GM12878 (cell line): ENCODE measurements around the gene QSOX2. TPM values are rescaled to one million over a fixed set of nuclear protein-coding genes. Genes with fewer than 3 reads are reported as not detected.

ENCODE experiments used
- ATAC-seq: fragments of 200-7000 bp; cut with Tn5 transposase; 3 replicates; pipeline ENCODE4 v1.9.1; 2020; ENCODE audit warnings: mild to moderate bottlenecking, moderate library complexity
- BruUV-seq: library from RNA; stranded (reverse); fragments of 400-500 nt; replicated peaks from 2 replicates; lab custom pipeline; 2021; lab: Mats Ljungman, UMichigan
- CTCF ChIA-PET: fragments of 300-600 bp; sonication (Branson Sonifier 250); formaldehyde crosslinking; extraction: SDS; loops from one replicate; lab custom pipeline; 2021; ENCODE audit warnings: inconsistent platforms; lab: Yijun Ruan, JAX
- POLR2A ChIA-PET: fragments of 350-600 bp; formaldehyde crosslinking; extraction: SDS; loops from one replicate; lab custom pipeline; 2021; ENCODE audit warnings: inconsistent platforms; lab: Charles Lee
- RAD21 ChIA-PET: fragments of 300-600 bp; sonication (Branson Sonifier 250); formaldehyde crosslinking; loops from one replicate; lab custom pipeline; 2023; ENCODE audit warnings: antibody characterized with exemption; ENCODE audit not compliant: unreplicated experiment; lab: Charles Lee
- SMC1A ChIA-PET: fragments of 300-600 bp; sonication (Branson Sonifier 250); formaldehyde crosslinking; loops from one replicate; lab custom pipeline; 2023; ENCODE audit not compliant: unreplicated experiment, uncharacterized antibody; lab: Charles Lee
- DNase-seq: peaks from one replicate; pipeline ENCODE4 v3.0.0-alpha.2; 2011; ENCODE audit warnings: low read depth, low spot score
- FAIRE-seq: peaks from 3 replicates; lab custom pipeline; 2011; peaks lifted over from hg19 to GRCh38; lab: Jason Lieb, UNC
- H2AFZ ChIP-seq: 2 replicates; pipeline ENCODE4 v1.6.0; 2011; ENCODE audit warnings: low read depth, low read length, control low read depth; ENCODE audit not compliant: control insufficient read depth
- H3K27ac ChIP-seq: 2 replicates; pipeline ENCODE4 v1.5.1; 2011; ENCODE audit warnings: control low read depth; ENCODE audit not compliant: control insufficient read depth, insufficient read depth
- H3K27me3 ChIP-seq, 2 experiments: replicated peaks in 1 of 2; 2 replicates each; pipeline versions ENCODE4 v1.6.0 to v1.6.1; 2011; ENCODE audit warnings: low read length in 1 of 2; ENCODE audit not compliant: control insufficient read depth in 2 of 2, insufficient read depth in 2 of 2
- H3K36me3 ChIP-seq, 2 experiments: 2 replicates each; pipeline ENCODE4 v1.5.1; 2011; ENCODE audit warnings: low read length in 1 of 2; ENCODE audit not compliant: control insufficient read depth in 2 of 2, insufficient read depth in 2 of 2
- H3K4me1 ChIP-seq: 2 replicates; pipeline ENCODE4 v1.6.1; 2011; ENCODE audit warnings: mild to moderate bottlenecking, low read length, moderate library complexity, mixed read lengths; ENCODE audit not compliant: control insufficient read depth, insufficient read depth
- H3K4me2 ChIP-seq: 2 replicates; pipeline ENCODE4 v1.6.0; 2011; ENCODE audit warnings: control low read depth; ENCODE audit not compliant: control insufficient read depth, insufficient read depth
- H3K4me3 ChIP-seq: fragments of 200-600 bp; sonication (generic); 2 replicates; pipeline ENCODE4 v1.5.1; 2016
- H3K79me2 ChIP-seq: 2 replicates; pipeline ENCODE4 v1.6.0; 2011; ENCODE audit warnings: low read length; ENCODE audit not compliant: control insufficient read depth, insufficient read depth
- H3K9ac ChIP-seq: 2 replicates; pipeline ENCODE4 v1.8.0; 2011; ENCODE audit warnings: low read length, control low read depth, mixed read lengths; ENCODE audit not compliant: control insufficient read depth, insufficient read depth
- H3K9me3 ChIP-seq: replicated peaks from 3 replicates; pipeline ENCODE4 v1.5.1; 2011; ENCODE audit warnings: mild to moderate bottlenecking, low read length; ENCODE audit not compliant: control insufficient read depth, insufficient read depth
- H4K20me1 ChIP-seq: 2 replicates; pipeline ENCODE4 v1.6.0; 2011; ENCODE audit not compliant: control insufficient read depth, insufficient read depth
- FOS ChIP-seq: IDR thresholded peaks from 3 replicates; pipeline ENCODE4 v1.6.1; 2011; ENCODE audit warnings: borderline replicate concordance; ENCODE audit not compliant: insufficient read length; ENCODE audit errors: extremely low read depth
- GATAD2B ChIP-seq: fragments of 450-650 bp; conservative IDR thresholded peaks from 2 replicates; pipeline ENCODE4 v1.6.1; 2017; ENCODE audit warnings: low read depth, mild to moderate bottlenecking, moderate library complexity
- KAT2A ChIP-seq: conservative IDR thresholded peaks from 2 replicates; pipeline ENCODE4 v1.6.1; 2011; ENCODE audit warnings: low read depth, low read length; ENCODE audit not compliant: control insufficient read depth
- SPI1 ChIP-seq: IDR thresholded peaks from 2 replicates; pipeline ENCODE4 v1.6.1; 2011; ENCODE audit warnings: low read depth, mild to moderate bottlenecking, low read length, moderate library complexity, borderline replicate concordance; ENCODE audit not compliant: insufficient read depth
- SUPT20H ChIP-seq: IDR thresholded peaks from 2 replicates; pipeline ENCODE4 v1.6.1; 2011; ENCODE audit warnings: low read depth, mild to moderate bottlenecking, low read length, moderate library complexity, borderline replicate concordance; ENCODE audit not compliant: control insufficient read depth
- TCF7 ChIP-seq: IDR thresholded peaks from 2 replicates; pipeline ENCODE4 v1.6.1; 2014; ENCODE audit warnings: antibody characterized with exemption, borderline replicate concordance
- WRNIP1 ChIP-seq: IDR thresholded peaks from 2 replicates; pipeline ENCODE4 v1.6.1; 2011; ENCODE audit warnings: low read depth, low read length, improper control_type of control experiment, borderline replicate concordance
- YY1 ChIP-seq: IDR thresholded peaks from 2 replicates; pipeline ENCODE4 v1.6.1; 2011; ENCODE audit warnings: low read depth, mild to moderate bottlenecking, low read length
- WGBS: methylation state at CpG from one replicate; pipeline ENCODE4 v1.1.6; 2016; ENCODE audit warnings: low lambda C conversion rate; ENCODE audit not compliant: insufficient replicate concordance, insufficient coverage; ENCODE audit errors: missing lambda C conversion rate; 5-methylcytosine and 5-hydroxymethylcytosine counted together
- in situ Hi-C: fragments of 300-500 bp; cut with MboI; formaldehyde crosslinking; loops from 9 replicates; pipeline ENCODE4 v1.14.3; 2018; ENCODE audit warnings: mixed read lengths
- intact Hi-C: fragments of 100-400 bp; cut with micrococcal nuclease; formaldehyde crosslinking; loops from one replicate; pipeline ENCODE4 v1.14.2; 2022; ENCODE audit not compliant: unreplicated experiment
- polyA plus RNA-seq, 11 experiments: library from polyadenylated mRNA; depleted of rRNA in 4 of 11; unstranded in 6 of 11; stranded (reverse) in 5 of 11; fragments of >200 nt; fragmentation: Nextera tagmentation in 4 of 11; fragmentation: Illumina TruSeq in 1 of 11; extraction: Ambion mirVana in 4 of 11; extraction: Trizol in 1 of 11; gene quantifications; 1 replicate in 1 of 11; 2 replicates in 10 of 11; pipeline versions ENCODE4 v1.2.1 to v1.2.3, GENCODE V29; 2011 to 2016; ENCODE audit warnings: inconsistent platforms in 2 of 11, missing spikeins in 2 of 11, low read depth in 1 of 11
- total RNA-seq, 4 experiments: library from RNA; depleted of rRNA in 3 of 4; stranded (reverse); fragments of >200 nt in 3 of 4; fragmentation: Illumina TruSeq in 1 of 4; extraction: Trizol in 1 of 4; gene quantifications; 2 replicates each; pipeline versions ENCODE4 v1.2.1 to v1.2.3, GENCODE V29; 2013 to 2021
- TF ChIP-seq, protein P1 (sequence below): IDR thresholded peaks from 2 replicates; pipeline ENCODE4 v1.6.1; 2011; ENCODE audit warnings: borderline replicate concordance, low read depth, mild to moderate bottlenecking, moderate library complexity, mixed read lengths, low read length; ENCODE audit not compliant: insufficient read depth; ENCODE audit errors: extremely low read length

QSOX2 gene
- total and polyA plus RNA-seq, 10 of the 15 experiments (the other 5 are each of a cell fraction or from before 2014, with no cell fraction given) = 0.34 to 16.1 (median 8.2) TPM

DNA sequence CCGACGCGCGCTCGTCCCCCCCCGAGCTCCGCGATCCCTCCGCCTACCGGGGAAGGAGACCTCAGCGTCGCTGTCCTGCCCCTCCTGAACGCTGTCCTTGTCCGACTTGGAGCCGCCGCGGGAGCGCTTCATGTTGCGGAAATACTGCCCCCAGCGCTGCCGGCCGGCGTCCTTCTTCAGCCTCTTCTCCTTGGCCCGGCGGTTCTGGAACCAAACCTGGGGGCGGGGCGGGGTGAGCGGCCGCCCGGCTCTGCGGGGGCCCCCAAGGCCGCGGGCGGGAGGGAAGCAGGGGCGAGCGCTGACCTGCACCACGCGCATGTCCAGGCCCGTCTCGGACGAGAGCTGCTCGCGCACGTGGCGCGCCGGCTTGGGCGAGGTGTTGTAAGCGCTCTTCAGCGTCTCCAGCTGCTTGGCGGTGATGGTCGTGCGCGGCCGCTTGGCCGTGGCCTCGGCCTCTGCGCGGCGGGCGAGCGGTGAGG, 47.0 kb downstream of the QSOX2 start:
- Histone ChIP-seq H3K27ac (no peak overlapping the region), H3K36me3 (no peaks in the 10 kb centered on the region; a peak in 1 of 4 replicates), H3K4me1 (0 out of 2 replicates have a peak, but pooled peaks cover 4% of the 10 kb centered on the region), H3K9me3 (no peaks in the 10 kb centered on the region), H3K9ac (no peak overlapping the region), H3K4me2 (no peak overlapping the region), H2AFZ (no peak overlapping the region), H3K79me2 (no peaks in the 10 kb centered on the region), H3K27me3 (peaks cover 13 to 18% of the 10 kb centered on the region in 2 experiments; a peak in 3 of 4 replicates)
- WGBS = 14% methylated on average over 51 of the region's 62 CpGs
- intact Hi-C loops = no loop called here
- ChIA-PET SMC1A (no interaction called here), POLR2A (no interaction called here), CTCF (no interaction called here)
- no peak for FAIRE-seq
- TF ChIP-seq WRNIP1 (no peak), YY1 (no peak), KAT2A (no peak), SPI1 (no peak), SUPT20H (no peak), GATAD2B (no peak), TCF7 (no peak), FOS (no peak)
- TF ChIP-seq, protein P1, sequence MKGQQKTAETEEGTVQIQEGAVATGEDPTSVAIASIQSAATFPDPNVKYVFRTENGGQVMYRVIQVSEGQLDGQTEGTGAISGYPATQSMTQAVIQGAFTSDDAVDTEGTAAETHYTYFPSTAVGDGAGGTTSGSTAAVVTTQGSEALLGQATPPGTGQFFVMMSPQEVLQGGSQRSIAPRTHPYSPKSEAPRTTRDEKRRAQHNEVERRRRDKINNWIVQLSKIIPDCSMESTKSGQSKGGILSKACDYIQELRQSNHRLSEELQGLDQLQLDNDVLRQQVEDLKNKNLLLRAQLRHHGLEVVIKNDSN = no peak
- TF ChIP-seq, all 136 proteins: peak for 0
- RAD21 ChIA-PET = no interaction called here
- ATAC-seq (no peak), DNase-seq (no peak)
- no TSS peak for BruUV-seq
- no peak overlapping the region for H3K4me3 ChIP-seq
- in situ Hi-C loops = no loop called here
- H4K20me1 ChIP-seq = no peaks in the 10 kb centered on the region; the same call in 1 of the 2 replicates
